ENCODE data around the gene BMPER.
A peak's percentile ranks its signal among the peaks of the same experiment; 100 is the strongest.

The BMPER gene

GRCh38 chr7:33901199-33901598 is 4.1 kb upstream of the BMPER start:
- DNase-seq (ENCODE audit: low read depth, low spot score) = no peak
- H3K4me3 ChIP-seq (ENCODE audit: low read depth, low read length) = no peak overlapping the region
- TF ChIP-seq CTCF (IDR thresholded peaks at IDR 0.05; ENCODE audit: low read depth, low read length) = no peak
- in situ Hi-C loops (cut with HindIII; ENCODE audit: low sequenced_read_pairs) = no loop called here

GRCh38 chr7:33901847-33902246 is 3.5 kb upstream of the BMPER start:
- no peak for DNase-seq (ENCODE audit: low read depth, low spot score)
- H3K4me3 ChIP-seq (ENCODE audit: low read depth, low read length) = no peak overlapping the region
- in situ Hi-C loops (cut with HindIII; ENCODE audit: low sequenced_read_pairs) = no loop called here

GRCh38 chr7:33902746-33903145 is 2.6 kb upstream of the BMPER start:
- in situ Hi-C loops (cut with HindIII; ENCODE audit: low sequenced_read_pairs) = no loop called here
- no peak for DNase-seq (ENCODE audit: low read depth, low spot score)
- TF ChIP-seq CTCF (IDR thresholded peaks at IDR 0.05; ENCODE audit: low read depth, low read length) = no peak
- H3K4me3 ChIP-seq (ENCODE audit: low read depth, low read length) = no peak overlapping the region

More at GRCh38 chr7:33901847-33902246, 3.5 kb upstream of the BMPER start:
- no peak for TF ChIP-seq CTCF (IDR thresholded peaks at IDR 0.05; ENCODE audit: low read depth, low read length)

- TF ChIP-seq CTCF (IDR thresholded peaks at IDR 0.05; ENCODE audit: low read depth, low read length) = no peak
- DNase-seq (ENCODE audit: low read depth, low spot score) = peak; percentile 44
- in situ Hi-C loops (cut with HindIII; ENCODE audit: low sequenced_read_pairs) = no loop called here
- H3K4me3 ChIP-seq (ENCODE audit: low read depth, low read length) = peak overlapping the region; percentile 58
Observed at GRCh38 chr7:33903791-33904680, 1.3 kb upstream of the BMPER start.

GRCh38 chr7:33904681-33905388 is 504 bp upstream of the BMPER start:
- in situ Hi-C loops (cut with HindIII; ENCODE audit: low sequenced_read_pairs) = no loop called here
- TF ChIP-seq CTCF (IDR thresholded peaks at IDR 0.05; ENCODE audit: low read depth, low read length) = peak; percentile 17
- peak; percentile 25 for DNase-seq (ENCODE audit: low read depth, low spot score)
- H3K4me3 ChIP-seq (ENCODE audit: low read depth, low read length) = peak overlapping the region; percentile 58

GRCh38 chr7:33906697-33907096 is 1.4 kb downstream of the BMPER start:
- TF ChIP-seq CTCF (IDR thresholded peaks at IDR 0.05; ENCODE audit: low read depth, low read length) = no peak
- H3K4me3 ChIP-seq (ENCODE audit: low read depth, low read length) = no peak overlapping the region
- in situ Hi-C loops (cut with HindIII; ENCODE audit: low sequenced_read_pairs) = no loop called here
- DNase-seq (ENCODE audit: low read depth, low spot score) = no peak
